GM19351 (cell line): ENCODE measurements around the gene NPL.
A peak's percentile ranks its signal among the peaks of the same experiment; 100 is the strongest.

Experiments used
- ATAC-seq: cut with Tn5 transposase; IDR thresholded peaks from one replicate; pipeline ENCODE4 v1.9.1; 2021; ENCODE audit warnings: mild to moderate bottlenecking, moderate library complexity; ENCODE audit not compliant: unreplicated experiment

NPL gene

GRCh38 chr1:182778862-182779261 lies 10.7 kb upstream of the NPL start:
- no peak for ATAC-seq

GRCh38 chr1:182779530-182779929 lies 10.0 kb upstream of the NPL start:
- ATAC-seq = no peak

GRCh38 chr1:182781841-182782586 lies 7.6 kb upstream of the NPL start:
- ATAC-seq = peak; percentile 64

GRCh38 chr1:182782587-182782913 lies 7.0 kb upstream of the NPL start:
- ATAC-seq = no peak

GRCh38 chr1:182783068-182783467 lies 6.5 kb upstream of the NPL start:
- no peak for ATAC-seq

- no peak for ATAC-seq
These were observed 4.9 kb upstream of the NPL start for GRCh38 chr1:182784556-182785171.

- ATAC-seq = no peak
These were observed 4.4 kb upstream of the NPL start for GRCh38 chr1:182785181-182785580.

- ATAC-seq = no peak
These were observed 3.2 kb upstream of the NPL start for GRCh38 chr1:182786223-182786994.

GRCh38 chr1:182786995-182787324 lies 2.6 kb upstream of the NPL start:
- ATAC-seq = no peak

- ATAC-seq = no peak
These were observed 2.0 kb downstream of the NPL start for GRCh38 chr1:182791281-182792179.

- ATAC-seq = no peak
These were observed 4.5 kb downstream of the NPL start for GRCh38 chr1:182794091-182794490.

- no peak for ATAC-seq
These were observed 5.2 kb downstream of the NPL start for GRCh38 chr1:182794676-182795201.

GRCh38 chr1:182795563-182796228 lies 6.1 kb downstream of the NPL start:
- no peak for ATAC-seq

- no peak for ATAC-seq
These were observed 12.6 kb downstream of the NPL start for GRCh38 chr1:182802006-182802803.

GRCh38 chr1:182803846-182804245 lies 14.3 kb downstream of the NPL start:
- no peak for ATAC-seq

- no peak for ATAC-seq
These were observed 16.6 kb downstream of the NPL start for GRCh38 chr1:182806015-182806678.

- ATAC-seq = no peak
These were observed 18.3 kb downstream of the NPL start for GRCh38 chr1:182807907-182808306.

GRCh38 chr1:182809414-182809957 lies 19.9 kb downstream of the NPL start:
- no peak for ATAC-seq
